Breast epithelium (tissue), 4 donors: Measurements from ENCODE around the gene EXPH5. TPM values are rescaled to one million over a fixed set of nuclear protein-coding genes. Genes with fewer than 3 reads are reported as not detected.

ENCODE experiments used
- DNase-seq, 2 donors: peaks; one replicate each; pipeline ENCODE4 v3.0.0-alpha.2; 2019; ENCODE audit warnings: low spot score in 2 of 2
- H3K27ac ChIP-seq, 2 donors: fragments of 200-600 bp; sonication (generic) in 1 of 2; one replicate each; pipeline ENCODE4 v1.5.1; 2016 to 2019; ENCODE audit warnings: mild to moderate bottlenecking in 1 of 2
- H3K27me3 ChIP-seq, 2 donors: fragments of 200-600 bp; sonication (generic) in 1 of 2; one replicate each; pipeline versions ENCODE4 v1.5.1 to v1.6.0; 2017 to 2019; ENCODE audit warnings: control low read depth in 1 of 2, mild to moderate bottlenecking in 1 of 2
- H3K36me3 ChIP-seq: fragments of 200-600 bp; one replicate; pipeline ENCODE4 v1.5.1; 2019
- H3K4me1 ChIP-seq, 2 donors: fragments of 200-600 bp; sonication (generic); one replicate each; pipeline ENCODE4 v1.5.1; 2016 to 2019; ENCODE audit warnings: control low read depth in 1 of 2
- H3K4me3 ChIP-seq, 3 donors: fragments of 200-600 bp; sonication (generic); 1 replicate in 2 of 3; 2 replicates in 1 of 3; pipeline ENCODE4 v1.5.1; 2016 to 2019; ENCODE audit warnings: mild to moderate bottlenecking in 3 of 3, moderate library complexity in 2 of 3
- H3K9me3 ChIP-seq, 2 donors: fragments of 200-600 bp; sonication (generic) in 1 of 2; one replicate each; pipeline ENCODE4 v1.5.1; 2016 to 2019; ENCODE audit warnings: control low read depth in 1 of 2
- CTCF ChIP-seq, 3 donors: fragments of 450-650 bp; IDR thresholded peaks; one replicate each; pipeline ENCODE4 v1.5.1; 2016 to 2017; ENCODE audit warnings: antibody characterized with exemption in 3 of 3, mild to moderate bottlenecking in 3 of 3, moderate library complexity in 3 of 3
- POLR2A ChIP-seq: fragments of 450-650 bp; IDR thresholded peaks from one replicate; pipeline ENCODE4 v1.6.1; 2016; ENCODE audit warnings: antibody characterized with exemption, mild to moderate bottlenecking, moderate library complexity
- POLR2AphosphoS5 ChIP-seq, 3 donors: sonication (generic); formaldehyde crosslinking; IDR thresholded peaks; one replicate each; pipeline ENCODE4 v1.6.1; 2017; ENCODE audit warnings: antibody characterized with exemption in 3 of 3
- intact Hi-C: fragments of 100-400 bp; cut with DNase I; formaldehyde crosslinking; loops from one replicate; pipeline ENCODE4 v1.15.1; 2023; ENCODE audit warnings: low total_unique reads
- total RNA-seq, 3 donors: library from RNA; depleted of rRNA; stranded (reverse); fragments of >200 nt; gene quantifications; one replicate each; pipeline ENCODE4 v1.1.0, GENCODE V29; 2016

EXPH5 gene
- total RNA-seq, 3 donors from 2014 or later = 3.2 to 16.8 (median 8.8) TPM

GRCh38 chr11:108535384-108535955, 58.1 kb downstream of the EXPH5 start:
- H3K4me1 ChIP-seq = no peaks in the 10 kb centered on the region
- H3K9me3 ChIP-seq = no peaks in the 10 kb centered on the region
- H3K4me3 ChIP-seq = no peak overlapping the region
- H3K27ac ChIP-seq = no peak overlapping the region
- H3K27me3 ChIP-seq = no peaks in the 10 kb centered on the region
- intact Hi-C loops = no loop called here
- no peaks in the 10 kb centered on the region for H3K36me3 ChIP-seq
- no peak for DNase-seq
- no peak for TF ChIP-seq POLR2A
- TF ChIP-seq POLR2AphosphoS5 (IDR thresholded peaks at IDR 0.05) = no peak
- TF ChIP-seq CTCF (IDR thresholded peaks at IDR 0.05) = no peak

- no peaks in the 10 kb centered on the region for H3K4me1 ChIP-seq
- H3K9me3 ChIP-seq = no peaks in the 10 kb centered on the region
- no peaks in the 10 kb centered on the region for H3K36me3 ChIP-seq
- no peaks in the 10 kb centered on the region for H3K27me3 ChIP-seq
- TF ChIP-seq POLR2A = no peak
- TF ChIP-seq CTCF (IDR thresholded peaks at IDR 0.05) = no peak
- TF ChIP-seq POLR2AphosphoS5 (IDR thresholded peaks at IDR 0.05) = no peak
- DNase-seq = no peak
- H3K27ac ChIP-seq = no peak overlapping the region
- no peak overlapping the region for H3K4me3 ChIP-seq
- intact Hi-C loops = no loop called here
Observed at GRCh38 chr11:108534274-108534882, 59.2 kb downstream of the EXPH5 start.

GRCh38 chr11:108530426-108530825, 63.1 kb downstream of the EXPH5 start:
- DNase-seq = no peak
- Histone ChIP-seq H3K27ac (no peak overlapping the region), H3K4me3 (no peak overlapping the region), H3K9me3 (no peaks in the 10 kb centered on the region), H3K36me3 (no peaks in the 10 kb centered on the region), H3K27me3 (no peaks in the 10 kb centered on the region), H3K4me1 (no peaks in the 10 kb centered on the region)
- intact Hi-C loops = no loop called here
- TF ChIP-seq POLR2A = no peak
- TF ChIP-seq POLR2AphosphoS5 (IDR thresholded peaks at IDR 0.05) = no peak
- TF ChIP-seq CTCF (IDR thresholded peaks at IDR 0.05) = no peak

GRCh38 chr11:108527382-108527781, 66.2 kb downstream of the EXPH5 start:
- Histone ChIP-seq H3K4me1 (no peaks in the 10 kb centered on the region), H3K9me3 (no peaks in the 10 kb centered on the region), H3K27ac (no peak overlapping the region), H3K27me3 (no peaks in the 10 kb centered on the region), H3K36me3 (no peaks in the 10 kb centered on the region), H3K4me3 (no peak overlapping the region)
- no peak for TF ChIP-seq POLR2A
- TF ChIP-seq POLR2AphosphoS5 (IDR thresholded peaks at IDR 0.05) = no peak
- TF ChIP-seq CTCF (IDR thresholded peaks at IDR 0.05) = no peak
- no peak for DNase-seq
- intact Hi-C loops = no loop called here

- H3K27me3 ChIP-seq = no peaks in the 10 kb centered on the region
- no peaks in the 10 kb centered on the region for H3K9me3 ChIP-seq
- intact Hi-C loops = no loop called here
- no peak overlapping the region for H3K4me3 ChIP-seq
- peak overlapping the region in 1 of 2 donors; percentile 1 for H3K27ac ChIP-seq
- no peak for TF ChIP-seq POLR2AphosphoS5 (IDR thresholded peaks at IDR 0.05)
- TF ChIP-seq POLR2A = no peak
- TF ChIP-seq CTCF (IDR thresholded peaks at IDR 0.05) = no peak
- H3K4me1 ChIP-seq = no peaks in the 10 kb centered on the region
- no peak for DNase-seq
- no peaks in the 10 kb centered on the region for H3K36me3 ChIP-seq
Observed at GRCh38 chr11:108525161-108525560, 68.4 kb downstream of the EXPH5 start.
